GM12891 (cell line): Measurements from ENCODE around the gene OTOGL.
"Not testable (repeated sequence)": the region's sequence is repeated elsewhere in the genome, so short reads cannot be mapped to it uniquely, and the experiment has no call there.

Experiments used
- DNase-seq: peaks from one replicate; pipeline ENCODE4 v3.0.0; 2011; ENCODE audit warnings: low spot score; ENCODE audit not compliant: insufficient read length
- FAIRE-seq: peaks from 2 replicates; lab custom pipeline; 2011; peaks lifted over from hg19 to GRCh38; lab: Jason Lieb, UNC
- PAX5 ChIP-seq: IDR thresholded peaks from 2 replicates; pipeline ENCODE4 v1.6.1; 2011; ENCODE audit warnings: low read length, moderate library complexity, mild to moderate bottlenecking; ENCODE audit not compliant: insufficient read depth, severe bottlenecking
- POLR2A ChIP-seq: IDR thresholded peaks from 2 replicates; pipeline ENCODE4 v1.6.1; 2011; ENCODE audit warnings: low read depth, low read length, control low read depth
- POLR2AphosphoS5 ChIP-seq: IDR thresholded peaks from 2 replicates; pipeline ENCODE4 v1.6.1; 2011; ENCODE audit warnings: low read depth, low read length, control low read depth
- POU2F2 ChIP-seq: IDR thresholded peaks from 2 replicates; pipeline ENCODE4 v1.6.1; 2011; ENCODE audit warnings: low read depth, mild to moderate bottlenecking, control low read depth, low read length, moderate library complexity
- SPI1 ChIP-seq: IDR thresholded peaks from 2 replicates; pipeline ENCODE4 v1.6.1; 2011; ENCODE audit warnings: low read depth, low read length, control low read depth
- TAF1 ChIP-seq: IDR thresholded peaks from 2 replicates; pipeline ENCODE4 v1.6.1; 2011; ENCODE audit warnings: low read depth, low read length, control low read depth

OTOGL gene

DNA sequence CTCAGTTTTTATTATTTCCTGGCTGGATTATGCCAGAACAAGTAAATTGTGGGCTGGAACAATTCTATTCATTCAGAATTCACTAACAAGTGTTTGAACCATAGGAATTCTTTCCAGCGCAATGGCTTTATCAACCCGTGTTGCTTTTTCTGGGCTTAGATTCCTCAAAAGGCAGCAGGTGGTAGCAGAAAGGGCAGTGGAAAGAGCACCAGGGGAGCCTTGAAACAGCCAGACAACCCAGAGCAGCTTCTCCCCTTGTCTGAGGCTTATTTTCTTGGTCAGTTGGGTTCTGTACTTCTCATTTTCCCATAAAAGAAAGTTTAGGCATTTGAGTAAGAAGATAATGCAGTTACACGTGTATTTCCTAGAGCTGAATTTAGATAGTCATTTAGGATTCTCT is 130.7 kb downstream of the OTOGL start:
- no peak for DNase-seq
- no peak for FAIRE-seq
- no peak for TF ChIP-seq TAF1
- TF ChIP-seq POLR2A: no peak
- TF ChIP-seq PAX5: no peak
- TF ChIP-seq POLR2AphosphoS5: no peak
- TF ChIP-seq SPI1: no peak
- no peak for TF ChIP-seq POU2F2

DNA sequence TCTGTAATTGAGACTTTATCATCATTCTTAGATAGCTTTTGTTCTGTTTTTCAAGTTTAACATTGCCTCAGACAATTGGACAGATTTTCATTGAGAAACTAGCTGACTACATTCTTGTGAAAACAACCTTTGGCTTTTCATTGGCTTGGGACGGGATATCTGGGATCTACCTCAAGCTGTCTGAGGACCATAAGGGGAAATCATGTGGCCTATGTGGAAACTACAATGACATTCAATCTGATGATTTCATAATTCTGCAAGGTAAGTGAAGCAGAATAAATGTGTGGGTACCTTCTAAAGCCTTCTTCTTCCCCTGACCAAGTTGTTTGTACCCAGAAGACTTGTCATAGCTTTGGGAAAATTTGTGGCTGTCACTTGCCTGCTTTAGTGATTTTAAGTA is 133.5 kb downstream of the OTOGL start:
- TF ChIP-seq POLR2A (no peak), POLR2AphosphoS5 (no peak), POU2F2 (no peak), PAX5 (no peak), SPI1 (no peak), TAF1 (no peak)
- FAIRE-seq (no peak), DNase-seq (no peak)

DNA sequence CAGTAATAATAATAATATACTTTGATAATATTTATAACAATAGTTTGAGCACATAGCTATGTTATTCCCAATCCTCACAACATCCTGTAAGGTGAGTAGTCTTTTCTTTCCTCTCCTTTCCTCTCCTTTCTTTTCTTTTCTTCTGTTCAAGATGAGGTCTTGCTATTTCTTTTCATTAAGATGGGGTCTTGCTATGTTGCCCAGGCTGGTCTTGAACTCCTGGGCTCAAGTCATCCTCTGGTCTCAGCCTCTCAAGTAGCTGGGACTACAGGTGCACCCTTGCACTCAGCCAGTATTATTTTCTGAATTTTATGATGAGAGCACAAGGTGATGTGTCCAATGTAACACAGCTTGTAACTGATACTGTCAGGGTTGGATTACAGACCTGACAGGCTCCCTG is 134.6 kb downstream of the OTOGL start:
- DNase-seq (no peak), FAIRE-seq (no peak)
- no peak for TF ChIP-seq POLR2AphosphoS5
- no peak for TF ChIP-seq TAF1
- no peak for TF ChIP-seq SPI1
- TF ChIP-seq POLR2A: no peak
- no peak for TF ChIP-seq POU2F2
- TF ChIP-seq PAX5: no peak

DNA sequence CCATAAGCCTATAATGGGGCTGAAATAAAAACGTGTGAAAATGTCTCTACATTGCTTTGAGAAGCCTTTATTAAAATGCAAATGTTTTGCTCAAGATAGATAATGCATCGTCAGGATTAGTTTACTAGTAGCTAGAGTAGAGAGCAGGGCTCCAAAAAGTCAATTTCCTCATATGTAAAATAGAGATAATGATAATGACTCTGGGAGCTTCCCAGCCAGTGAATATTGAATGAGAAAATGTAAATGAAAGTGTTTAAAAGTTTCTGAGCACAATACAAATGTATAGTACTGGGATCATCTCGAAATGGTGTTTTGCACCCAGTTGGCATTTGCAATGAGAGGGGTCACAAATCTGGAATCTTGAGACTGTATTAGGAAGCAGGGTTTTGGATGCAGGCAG is 135.3 kb downstream of the OTOGL start:
- FAIRE-seq (no peak), DNase-seq (no peak)
- TF ChIP-seq TAF1 (no peak), POLR2A (no peak)

DNA sequence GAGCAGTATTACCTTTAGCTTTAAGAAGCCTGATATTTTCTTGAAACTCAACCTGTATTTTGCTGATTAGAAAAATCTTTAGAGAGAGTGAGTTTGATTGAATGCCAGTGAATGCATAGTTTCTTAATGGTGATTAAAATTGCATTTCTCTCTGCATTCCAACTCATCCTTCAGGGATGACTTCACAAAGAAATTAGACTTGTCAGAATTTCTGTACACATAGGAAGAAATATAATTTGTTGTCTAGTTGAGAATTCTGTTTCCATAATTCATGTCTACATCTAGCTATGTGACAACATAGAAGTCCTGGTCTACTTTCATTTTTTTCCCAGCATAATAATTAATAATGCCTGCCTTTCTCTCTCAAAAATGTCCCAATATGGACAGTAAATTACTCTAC is 136.6 kb downstream of the OTOGL start:
- no peak for FAIRE-seq
- no peak for DNase-seq
- TF ChIP-seq POLR2A: no peak
- TF ChIP-seq POLR2AphosphoS5: no peak
- TF ChIP-seq SPI1: no peak
- no peak for TF ChIP-seq PAX5
- TF ChIP-seq POU2F2: no peak
- no peak for TF ChIP-seq TAF1

DNA sequence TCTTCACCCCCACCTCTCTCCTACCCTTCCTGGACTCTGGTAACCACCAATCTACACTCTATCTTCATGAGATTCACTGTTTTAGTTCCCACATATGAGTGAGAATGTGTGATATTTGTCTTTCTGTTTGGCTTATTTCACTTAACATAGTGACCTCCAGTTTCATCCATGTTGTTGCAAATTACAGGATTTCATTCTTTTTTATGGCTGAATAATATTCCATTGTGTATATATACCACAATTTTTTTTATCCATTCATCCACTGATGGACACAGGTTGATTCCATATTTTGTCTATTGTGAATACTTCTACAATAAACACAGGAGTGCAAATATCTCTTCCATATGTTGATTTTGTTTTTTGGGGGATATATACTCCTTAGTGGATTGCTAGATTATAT is 140.5 kb downstream of the OTOGL start:
- DNase-seq (no peak), FAIRE-seq (no peak)
- TF ChIP-seq TAF1 (no peak), POU2F2 (no peak), PAX5 (no peak), POLR2A (no peak), SPI1 (no peak)

DNA sequence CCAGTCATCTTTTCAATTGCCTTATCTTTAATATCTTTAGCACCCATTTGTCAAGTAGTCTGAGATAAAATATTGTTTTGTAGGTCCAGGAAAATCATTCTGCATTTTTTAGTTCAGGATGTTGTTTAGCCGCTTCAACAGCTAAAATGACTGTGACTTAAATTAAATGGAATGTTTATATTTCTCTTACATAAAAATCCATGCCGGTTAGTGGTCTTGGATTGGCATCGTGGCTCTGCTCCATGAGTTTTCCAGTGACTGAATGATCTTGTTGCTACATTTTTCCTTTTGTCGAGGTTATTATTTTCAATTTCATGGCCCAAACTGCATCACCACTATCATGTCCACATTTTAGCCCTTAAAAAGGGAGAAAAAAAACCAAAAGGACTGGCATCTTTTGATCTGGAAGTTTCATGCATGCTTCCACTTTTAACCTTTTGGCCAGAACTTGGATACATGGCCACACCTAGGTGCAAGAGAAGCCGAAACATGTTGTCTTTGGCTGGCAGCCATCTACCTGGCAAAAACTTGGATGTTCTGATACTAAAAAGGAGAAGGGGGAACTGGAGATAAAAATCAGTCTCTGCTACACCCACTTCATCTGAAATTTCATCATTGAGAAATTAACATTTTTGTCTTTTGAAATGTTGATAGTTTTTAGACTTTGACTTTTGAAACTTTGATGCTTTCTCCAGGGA is 142.4 kb downstream of the OTOGL start:
- no peak for TF ChIP-seq TAF1
- TF ChIP-seq POLR2A: no peak
- no peak for TF ChIP-seq PAX5
- TF ChIP-seq SPI1: no peak
- TF ChIP-seq POLR2AphosphoS5: no peak
- no peak for DNase-seq
- no peak for FAIRE-seq

DNA sequence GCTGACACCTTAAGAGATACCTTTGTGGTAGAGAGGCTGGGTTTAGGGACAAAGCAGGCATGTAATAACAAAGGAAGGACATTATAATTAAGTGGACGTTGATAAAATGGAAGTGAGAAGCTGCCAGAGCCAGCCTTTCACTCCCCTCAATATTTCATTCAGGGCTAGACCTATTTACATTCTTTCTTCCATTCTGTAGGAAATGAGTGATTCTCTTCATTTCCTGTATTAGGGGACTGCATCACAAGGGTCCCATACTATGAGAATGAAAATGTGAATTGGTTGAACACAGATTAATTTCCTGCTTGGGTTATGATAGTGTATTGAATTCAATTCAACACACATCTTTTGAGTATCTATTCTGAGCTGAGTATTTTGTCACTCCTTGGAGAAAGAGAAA is 143.0 kb downstream of the OTOGL start:
- FAIRE-seq: no peak
- TF ChIP-seq POLR2AphosphoS5: no peak
- no peak for TF ChIP-seq POLR2A
- no peak for TF ChIP-seq POU2F2
- no peak for TF ChIP-seq PAX5
- no peak for TF ChIP-seq SPI1
- TF ChIP-seq TAF1: no peak
- DNase-seq: no peak

DNA sequence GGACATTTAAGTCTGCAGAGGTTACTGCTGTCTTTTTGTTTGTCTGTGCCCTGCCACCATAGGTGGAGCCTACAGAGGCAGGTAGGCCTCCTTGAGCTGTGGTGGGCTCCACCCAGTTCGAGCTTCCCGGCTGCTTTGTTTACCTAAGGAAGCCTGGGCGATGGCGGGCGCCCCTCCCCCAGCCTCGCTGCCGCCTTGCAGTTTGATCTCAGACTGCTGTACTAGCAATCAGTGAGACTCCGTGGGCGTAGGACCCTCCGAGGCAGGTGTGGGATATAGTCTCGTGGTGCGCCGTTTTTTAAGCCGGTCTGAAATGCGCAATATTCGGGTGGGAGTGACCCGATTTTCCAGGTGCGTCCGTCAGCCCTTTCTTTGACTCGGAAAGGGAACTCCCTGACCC is 150.2 kb downstream of the OTOGL start:
- FAIRE-seq, DNase-seq: not testable (repeated sequence)

DNA sequence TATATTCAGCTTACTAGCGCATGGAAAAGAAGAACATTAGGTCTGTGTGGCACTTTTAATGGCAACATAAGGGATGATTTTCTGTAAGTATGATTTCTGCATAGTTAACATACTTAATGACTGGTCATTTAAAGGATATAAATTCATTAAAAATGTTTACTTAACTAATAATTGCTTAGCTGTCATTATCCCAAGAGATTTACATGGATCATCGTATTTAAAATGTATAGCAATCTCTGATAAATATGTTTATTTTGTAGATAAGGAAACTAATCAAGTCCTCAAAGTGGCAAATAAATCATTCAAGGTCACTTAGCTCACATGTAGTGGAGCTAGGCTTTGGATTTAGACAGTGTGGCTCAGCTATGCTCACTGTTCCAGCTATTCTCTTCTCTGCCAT is 158.6 kb downstream of the OTOGL start:
- DNase-seq (no peak), FAIRE-seq (no peak)
- no peak for TF ChIP-seq PAX5
- no peak for TF ChIP-seq SPI1
- no peak for TF ChIP-seq POLR2A
- TF ChIP-seq TAF1: no peak
- TF ChIP-seq POLR2AphosphoS5: no peak
- no peak for TF ChIP-seq POU2F2

DNA sequence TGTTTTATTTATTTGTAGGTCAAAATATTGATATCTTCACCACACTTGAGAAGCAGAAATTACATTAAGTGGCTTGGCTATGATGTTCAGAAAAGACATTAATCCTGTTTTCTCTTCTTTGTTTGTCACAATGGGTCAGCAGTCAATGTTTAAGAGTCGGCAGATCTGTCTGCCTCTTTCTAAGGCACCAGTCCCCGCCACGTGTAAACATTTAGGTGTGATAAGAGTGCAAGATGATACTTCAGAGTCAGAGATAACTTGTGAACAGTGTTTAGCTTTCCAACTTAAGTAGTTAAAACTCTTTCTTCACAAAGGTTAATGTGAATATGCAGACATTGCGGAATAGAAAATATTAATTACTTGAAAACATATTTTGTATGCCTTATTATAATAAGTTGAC is 160.9 kb downstream of the OTOGL start:
- FAIRE-seq (no peak), DNase-seq (no peak)
- no peak for TF ChIP-seq SPI1
- TF ChIP-seq POLR2A: no peak
- no peak for TF ChIP-seq TAF1
- TF ChIP-seq POLR2AphosphoS5: no peak
- no peak for TF ChIP-seq PAX5
- no peak for TF ChIP-seq POU2F2
